HepG2 (cell line): Measurements from ENCODE around the gene CDK14. TPM values are rescaled to one million over a fixed set of nuclear protein-coding genes. Genes with fewer than 3 reads are reported as not detected.
"Not testable (repeated sequence)": the region's sequence is repeated elsewhere in the genome, so short reads cannot be mapped to it uniquely, and the experiment has no call there.

ENCODE experiments used
- ATAC-seq: fragments of 200-7000 bp; cut with Tn5 transposase; 3 replicates; pipeline ENCODE4 v1.9.1; 2020; ENCODE audit warnings: mild to moderate bottlenecking, moderate library complexity
- BruUV-seq: library from RNA; stranded (reverse); fragments of 400-500 nt; replicated peaks from 2 replicates; lab custom pipeline; 2021; lab: Mats Ljungman, UMichigan
- CTCF ChIA-PET: fragments of 300-600 bp; formaldehyde crosslinking; extraction: SDS; loops from one replicate; lab custom pipeline; 2021; ENCODE audit warnings: low total read pairs, inconsistent platforms, low intra/inter-chr PET ratio; lab: Yijun Ruan, JAX
- POLR2A ChIA-PET: fragments of 350-600 bp; sonication (Branson Sonifier 250); formaldehyde crosslinking; loops from one replicate; lab custom pipeline; 2020; ENCODE audit warnings: antibody characterized with exemption, inconsistent platforms; lab: Yijun Ruan, JAX
- DNase-seq: peaks from one replicate; pipeline ENCODE4 v3.0.0-alpha.2; 2015; ENCODE audit warnings: low spot score
- FAIRE-seq: peaks from 3 replicates; lab custom pipeline; 2011; peaks lifted over from hg19 to GRCh38; lab: Jason Lieb, UNC
- H2AFZ ChIP-seq: one replicate; pipeline ENCODE4 v1.6.1; 2011; ENCODE audit warnings: low read length, inconsistent platforms
- H3K27ac ChIP-seq: fragments of 300-600 bp; 3 replicates; pipeline ENCODE4 v1.8.0; 2011; ENCODE audit warnings: mixed run types, mild to moderate bottlenecking, mixed read lengths, low read length, inconsistent platforms; ENCODE audit not compliant: insufficient read depth; ENCODE audit errors: extremely low read length
- H3K27me3 ChIP-seq, 2 experiments: fragments of 200-600 bp in 1 of 2; 2 replicates in 1 of 2; 3 replicates in 1 of 2; pipeline versions ENCODE4 v1.6.0 to v1.8.0; 2011; ENCODE audit warnings: low read length in 2 of 2, mild to moderate bottlenecking in 2 of 2, moderate library complexity in 2 of 2, inconsistent platforms in 1 of 2; ENCODE audit not compliant: insufficient read depth in 2 of 2, control insufficient read depth in 1 of 2
- H3K36me3 ChIP-seq, 2 experiments: fragments of 200-600 bp in 1 of 2; replicated peaks in 1 of 2; 2 replicates in 1 of 2; 3 replicates in 1 of 2; pipeline versions ENCODE4 v1.5.1 to v1.8.0; 2011; ENCODE audit warnings: low read length in 2 of 2, inconsistent platforms in 1 of 2; ENCODE audit not compliant: insufficient read depth in 2 of 2, control insufficient read depth in 1 of 2
- H3K4me1 ChIP-seq: 2 replicates; pipeline ENCODE4 v1.5.1; 2012; ENCODE audit warnings: low read length, inconsistent platforms; ENCODE audit not compliant: insufficient read depth
- H3K4me2 ChIP-seq: 2 replicates; pipeline ENCODE4 v1.6.0; 2011; ENCODE audit warnings: low read depth, low read length, inconsistent platforms
- H3K4me3 ChIP-seq, 3 experiments: fragments of 200-600 bp in 1 of 3; sonication (generic), shearing (Covaris generic) in 1 of 3; replicated peaks in 1 of 3; 2 replicates each; pipeline ENCODE4 v1.5.1; 2011 to 2016; ENCODE audit warnings: low read length in 3 of 3, inconsistent platforms in 2 of 3, low read depth in 2 of 3, mild to moderate bottlenecking in 2 of 3, control low read depth in 1 of 3, mixed read lengths in 1 of 3; ENCODE audit not compliant: insufficient read depth in 1 of 3
- H3K79me2 ChIP-seq: one replicate; pipeline ENCODE4 v1.6.1; 2011; ENCODE audit warnings: low read length, inconsistent platforms; ENCODE audit not compliant: insufficient read depth
- H3K9ac ChIP-seq: 2 replicates; pipeline ENCODE4 v1.6.0; 2011; ENCODE audit warnings: mild to moderate bottlenecking, low read depth, low read length, inconsistent platforms; ENCODE audit not compliant: insufficient read depth
- H3K9me3 ChIP-seq: 2 replicates; pipeline ENCODE4 v1.5.1; 2012; ENCODE audit warnings: mild to moderate bottlenecking, low read length
- H4K20me1 ChIP-seq: 2 replicates; pipeline ENCODE4 v1.6.0; 2011; ENCODE audit warnings: inconsistent platforms, mild to moderate bottlenecking, low read length, moderate library complexity; ENCODE audit not compliant: insufficient read depth
- BCL3 ChIP-seq: sonication (generic); formaldehyde crosslinking; IDR thresholded peaks from 2 replicates; pipeline ENCODE4 v1.5.1; 2020; ENCODE audit warnings: mild to moderate bottlenecking, missing genetic modification reagents, moderate library complexity
- CAMTA2 ChIP-seq: sonication (generic); formaldehyde crosslinking; IDR thresholded peaks from 2 replicates; pipeline ENCODE4 v1.4.0; 2020; ENCODE audit warnings: mild to moderate bottlenecking, missing genetic modification reagents, borderline replicate concordance
- FOXK2 ChIP-seq: fragments of 450-650 bp; IDR thresholded peaks from 2 replicates; pipeline ENCODE4 v1.6.1; 2016
- NR2C2 ChIP-seq: sonication (generic); formaldehyde crosslinking; IDR thresholded peaks from 2 replicates; pipeline ENCODE4 v1.4.0; 2020; ENCODE audit warnings: missing genetic modification reagents, mild to moderate bottlenecking, moderate library complexity, borderline replicate concordance
- PITX1 ChIP-seq: sonication (generic); formaldehyde crosslinking; IDR thresholded peaks from 2 replicates; pipeline ENCODE4 v1.5.1; 2020; ENCODE audit warnings: mild to moderate bottlenecking, missing genetic modification reagents
- SMAD1 ChIP-seq: sonication (generic); formaldehyde crosslinking; IDR thresholded peaks from 2 replicates; pipeline ENCODE4 v1.4.0; 2020; ENCODE audit warnings: missing genetic modification reagents, low read depth, mild to moderate bottlenecking, borderline replicate concordance
- SNRNP70 ChIP-seq: fragments of 200-400 bp; formaldehyde crosslinking; IDR thresholded peaks from 2 replicates; pipeline ENCODE4 v1.6.1; 2017; ENCODE audit warnings: mild to moderate bottlenecking, low read depth, low read length, moderate library complexity
- TEAD3 ChIP-seq: optimal IDR thresholded peaks from 2 replicates; pipeline ENCODE3; 2016; ENCODE audit warnings: borderline replicate concordance
- ZBTB7B ChIP-seq: sonication (generic); formaldehyde crosslinking; IDR thresholded peaks from 2 replicates; pipeline ENCODE4 v1.4.0; 2020; ENCODE audit warnings: missing genetic modification reagents
- ZNF850 ChIP-seq: sonication (generic); formaldehyde crosslinking; conservative IDR thresholded peaks from 2 replicates; pipeline ENCODE4 v1.9.0; 2021; ENCODE audit warnings: mild to moderate bottlenecking, missing genetic modification reagents
- WGBS: methylation state at CpG from one replicate; pipeline ENCODE4 v1.1.6; 2017; ENCODE audit warnings: low lambda C conversion rate; 5-methylcytosine and 5-hydroxymethylcytosine counted together
- in situ Hi-C: cut with HindIII; loops from 2 replicates; pipeline ENCODE4 v1.10.0; 2017; ENCODE audit warnings: low pct_unique_long_range_greater_than_20kb; ENCODE audit not compliant: extremely low pct_ligation_motif_present
- intact Hi-C: fragments of 100-400 bp; cut with micrococcal nuclease; formaldehyde crosslinking; loops from one replicate; pipeline ENCODE4 v1.10.0; 2022; ENCODE audit not compliant: unreplicated experiment
- polyA plus RNA-seq, 8 experiments: library from polyadenylated mRNA; depleted of rRNA in 3 of 8; stranded (reverse) in 7 of 8; unstranded in 1 of 8; fragments of >200 nt; fragmentation: Illumina TruSeq in 4 of 8; extraction: Trizol in 4 of 8; gene quantifications; 2 replicates each; pipeline versions ENCODE4 v1.2.1 to v1.2.3, GENCODE V29; 2011 to 2016; ENCODE audit warnings: low read depth in 4 of 8, missing spikeins in 1 of 8, mixed read lengths in 1 of 8; ENCODE audit not compliant: insufficient read depth in 1 of 8
- total RNA-seq, 5 experiments: library from RNA; depleted of rRNA; stranded (reverse); fragments of >200 nt; fragmentation: Illumina TruSeq; extraction: Trizol; gene quantifications; 2 replicates each; pipeline ENCODE4 v1.2.3, GENCODE V29; 2016; ENCODE audit warnings: low read depth in 1 of 5

Gene CDK14
- total and polyA plus RNA-seq, 2 of the 13 experiments (the other 11 are each of a cell fraction or from before 2014, with no cell fraction given), result 0.26 to 0.71 TPM

- H4K20me1 ChIP-seq, result no peaks in the 10 kb centered on the region
- H3K36me3 ChIP-seq, result no peaks in the 10 kb centered on the region
- ATAC-seq (no peak), FAIRE-seq (no peak), DNase-seq (no peak)
- no peaks in the 10 kb centered on the region for H3K79me2 ChIP-seq
- no peak for TF ChIP-seq SMAD1 (CRISPR knock-in tag)
- TF ChIP-seq ZBTB7B (CRISPR knock-in tag), result no peak
- TF ChIP-seq PITX1 (CRISPR knock-in tag), result no peak
- TF ChIP-seq SNRNP70, result no peak
- no peak overlapping the region for H3K4me2 ChIP-seq
- H3K4me1 ChIP-seq, result no peaks in the 10 kb centered on the region
- POLR2A ChIA-PET, result no interaction called here
- BruUV-seq, result no TSS peak
- intact Hi-C loops, result no loop called here
- no peak overlapping the region for H3K27ac ChIP-seq
- H2AFZ ChIP-seq, result no peak overlapping the region
- H3K4me3 ChIP-seq, result no peak overlapping the region
- no peak overlapping the region for H3K9ac ChIP-seq
- H3K9me3 ChIP-seq, result no peaks in the 10 kb centered on the region
- CTCF ChIA-PET, result no interaction called here
- H3K27me3 ChIP-seq, result 0 out of 5 replicates have a peak, but pooled peaks cover 0 to 3% of the 10 kb centered on the region in 2 experiments
- in situ Hi-C loops, result no loop called here
These were observed 131.3 kb downstream of the CDK14 start for GRCh38 chr7:90727412-90727811.

GRCh38 chr7:90728568-90728967 lies 132.4 kb downstream of the CDK14 start:
- intact Hi-C loops, result no loop called here
- BruUV-seq, result no TSS peak
- no peaks in the 10 kb centered on the region for H4K20me1 ChIP-seq
- H3K27me3 ChIP-seq, result 0 out of 5 replicates have a peak, but pooled peaks cover 0 to 3% of the 10 kb centered on the region in 2 experiments
- POLR2A ChIA-PET, result no interaction called here
- H3K4me1 ChIP-seq, result no peaks in the 10 kb centered on the region
- H3K79me2 ChIP-seq, result no peaks in the 10 kb centered on the region
- 65% methylated on average over 2 of the region's 2 CpGs for WGBS
- H3K36me3 ChIP-seq, result no peaks in the 10 kb centered on the region
- H2AFZ ChIP-seq, result no peak overlapping the region
- TF ChIP-seq BCL3 (CRISPR knock-in tag) (no peak), ZNF850 (CRISPR knock-in tag) (no peak), FOXK2 (no peak), NR2C2 (CRISPR knock-in tag) (no peak), TEAD3 (CRISPR knock-in tag) (no peak), CAMTA2 (CRISPR knock-in tag) (no peak)
- no peak for ATAC-seq
- no peak for DNase-seq
- CTCF ChIA-PET, result no interaction called here
- H3K9ac ChIP-seq, result no peak overlapping the region
- no peaks in the 10 kb centered on the region for H3K9me3 ChIP-seq
- in situ Hi-C loops, result no loop called here
- H3K4me2 ChIP-seq, result no peak overlapping the region
- no peak overlapping the region for H3K4me3 ChIP-seq
- no peak overlapping the region for H3K27ac ChIP-seq
- no peak for FAIRE-seq

- POLR2A ChIA-PET, ATAC-seq, H3K27ac ChIP-seq, CTCF ChIA-PET, H3K9ac ChIP-seq, FAIRE-seq, H3K27me3 ChIP-seq, H3K79me2 ChIP-seq, H4K20me1 ChIP-seq, H2AFZ ChIP-seq, BruUV-seq, DNase-seq, H3K36me3 ChIP-seq, in situ Hi-C loops, intact Hi-C loops, H3K9me3 ChIP-seq, H3K4me2 ChIP-seq, H3K4me3 ChIP-seq, H3K4me1 ChIP-seq: not testable (repeated sequence)
- 54% methylated on average over 16 of the region's 20 CpGs for WGBS
These were observed 139.6 kb downstream of the CDK14 start for GRCh38 chr7:90735611-90736280.
